ENCODE measurements around the gene MYLK2. TPM values are rescaled to one million over a fixed set of nuclear protein-coding genes. Genes with fewer than 3 reads are reported as not detected.

MYLK2 gene
- polyA plus RNA-seq, 1 donor from 2014 or later: 0.22 TPM

DNA sequence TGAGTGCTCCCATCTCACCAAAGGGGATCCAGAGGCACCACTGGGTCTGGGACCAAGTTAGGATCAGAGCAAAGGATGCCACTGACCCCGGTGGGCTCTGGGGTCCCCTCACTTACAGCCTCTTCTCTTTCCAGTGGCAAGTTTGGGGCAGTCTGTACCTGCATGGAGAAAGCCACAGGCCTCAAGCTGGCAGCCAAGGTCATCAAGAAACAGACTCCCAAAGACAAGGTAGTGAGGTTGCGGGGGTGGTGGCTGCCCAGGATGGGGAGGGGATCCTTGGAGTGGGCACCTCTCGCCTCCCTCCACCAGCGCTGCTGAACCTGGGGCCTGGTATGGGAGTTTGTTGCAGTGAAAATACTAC lies 4.9 kb downstream of the MYLK2 start:
- TF ChIP-seq EP300 (conservative IDR thresholded peaks at IDR 0.05; ENCODE audit: poor library complexity, severe bottlenecking): no peak
- TF ChIP-seq SMC3 (conservative IDR thresholded peaks at IDR 0.05; ENCODE audit: poor library complexity): no peak
- no peak for TF ChIP-seq EZH2 (IDR thresholded peaks at IDR 0.05; ENCODE audit: borderline replicate concordance, insufficient read depth, low read length, poor library complexity, severe bottlenecking)
- no peak for TF ChIP-seq RAD21 (conservative IDR thresholded peaks at IDR 0.05)
- no peak for TF ChIP-seq POLR2AphosphoS5 (IDR thresholded peaks at IDR 0.05)
- TF ChIP-seq CTCF (IDR thresholded peaks at IDR 0.05; ENCODE audit: poor library complexity, severe bottlenecking): no peak
- TF ChIP-seq, protein P1, sequence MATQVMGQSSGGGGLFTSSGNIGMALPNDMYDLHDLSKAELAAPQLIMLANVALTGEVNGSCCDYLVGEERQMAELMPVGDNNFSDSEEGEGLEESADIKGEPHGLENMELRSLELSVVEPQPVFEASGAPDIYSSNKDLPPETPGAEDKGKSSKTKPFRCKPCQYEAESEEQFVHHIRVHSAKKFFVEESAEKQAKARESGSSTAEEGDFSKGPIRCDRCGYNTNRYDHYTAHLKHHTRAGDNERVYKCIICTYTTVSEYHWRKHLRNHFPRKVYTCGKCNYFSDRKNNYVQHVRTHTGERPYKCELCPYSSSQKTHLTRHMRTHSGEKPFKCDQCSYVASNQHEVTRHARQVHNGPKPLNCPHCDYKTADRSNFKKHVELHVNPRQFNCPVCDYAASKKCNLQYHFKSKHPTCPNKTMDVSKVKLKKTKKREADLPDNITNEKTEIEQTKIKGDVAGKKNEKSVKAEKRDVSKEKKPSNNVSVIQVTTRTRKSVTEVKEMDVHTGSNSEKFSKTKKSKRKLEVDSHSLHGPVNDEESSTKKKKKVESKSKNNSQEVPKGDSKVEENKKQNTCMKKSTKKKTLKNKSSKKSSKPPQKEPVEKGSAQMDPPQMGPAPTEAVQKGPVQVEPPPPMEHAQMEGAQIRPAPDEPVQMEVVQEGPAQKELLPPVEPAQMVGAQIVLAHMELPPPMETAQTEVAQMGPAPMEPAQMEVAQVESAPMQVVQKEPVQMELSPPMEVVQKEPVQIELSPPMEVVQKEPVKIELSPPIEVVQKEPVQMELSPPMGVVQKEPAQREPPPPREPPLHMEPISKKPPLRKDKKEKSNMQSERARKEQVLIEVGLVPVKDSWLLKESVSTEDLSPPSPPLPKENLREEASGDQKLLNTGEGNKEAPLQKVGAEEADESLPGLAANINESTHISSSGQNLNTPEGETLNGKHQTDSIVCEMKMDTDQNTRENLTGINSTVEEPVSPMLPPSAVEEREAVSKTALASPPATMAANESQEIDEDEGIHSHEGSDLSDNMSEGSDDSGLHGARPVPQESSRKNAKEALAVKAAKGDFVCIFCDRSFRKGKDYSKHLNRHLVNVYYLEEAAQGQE (IDR thresholded peaks at IDR 0.05; ENCODE audit: borderline replicate concordance): no peak
- no peak for TF ChIP-seq TAF1 (IDR thresholded peaks at IDR 0.05; ENCODE audit: low read depth)
- no peak for TF ChIP-seq MXI1 (conservative IDR thresholded peaks at IDR 0.05; ENCODE audit: poor library complexity, severe bottlenecking)
- H3K79me2 ChIP-seq (replicated peaks; ENCODE audit: insufficient read depth, low read length): no peaks in the 10 kb centered on the region
- H4K20me1 ChIP-seq (ENCODE audit: insufficient read depth): no peaks in the 10 kb centered on the region
- H3K27ac ChIP-seq (ENCODE audit: low read length): no peak overlapping the region
- H3K9me3 ChIP-seq (ENCODE audit: low read length): no peaks in the 10 kb centered on the region
- no peak overlapping the region for H2AFZ ChIP-seq (ENCODE audit: low read depth, low read length)
- H3K4me2 ChIP-seq (ENCODE audit: low read length): no peak overlapping the region
- H3K4me3 ChIP-seq (ENCODE audit: low read length): no peak overlapping the region
- no peak overlapping the region for H3K9ac ChIP-seq (ENCODE audit: low read length)
- no peaks in the 10 kb centered on the region for H3K9me2 ChIP-seq (ENCODE audit: insufficient read depth, low read length)
- H3F3A ChIP-seq (ENCODE audit: insufficient read depth, low read length, poor library complexity, severe bottlenecking): no peaks in the 10 kb centered on the region
- no peaks in the 10 kb centered on the region for H3K36me3 ChIP-seq (ENCODE audit: insufficient read depth, low read length)
- no peaks in the 10 kb centered on the region for H3K27me3 ChIP-seq (ENCODE audit: insufficient read depth, low read depth, low read length)

DNA sequence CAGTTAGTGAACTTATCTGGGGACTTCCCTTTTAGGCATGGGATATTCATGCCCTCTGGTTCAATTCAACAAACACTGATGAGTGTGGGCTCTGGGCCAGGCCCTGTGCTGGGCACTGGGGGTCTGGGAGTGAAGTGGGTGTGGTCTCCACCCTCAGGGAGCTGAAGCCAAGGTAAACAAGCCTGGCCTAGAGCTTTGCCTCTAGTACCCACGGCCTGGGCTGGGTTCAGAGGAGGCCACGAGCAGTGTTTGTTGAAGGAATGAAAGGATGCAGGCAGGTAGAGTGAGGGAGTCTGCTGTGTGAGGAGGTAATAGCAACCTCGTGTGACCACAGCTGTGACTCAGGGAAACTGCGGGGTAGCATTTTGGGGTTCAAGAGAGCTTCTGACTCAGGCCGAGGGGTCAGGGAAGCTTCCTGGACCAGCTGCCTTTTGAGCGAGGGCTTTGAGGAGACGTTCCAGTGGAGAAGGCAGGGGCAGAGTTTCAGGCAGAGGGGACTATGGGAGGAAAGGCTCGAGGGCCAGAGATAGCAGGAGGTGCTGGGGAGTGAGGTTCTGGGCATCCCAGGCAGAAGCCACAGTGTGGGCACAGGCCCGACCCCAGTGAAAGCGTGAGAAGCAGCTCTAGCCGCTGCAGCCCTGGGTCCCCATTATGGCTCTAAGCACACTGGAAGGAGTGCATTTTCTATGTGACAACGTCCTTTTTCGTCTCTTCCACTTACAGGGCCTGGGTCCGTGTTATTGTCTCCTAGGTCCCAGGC lies 5.6 kb downstream of the MYLK2 start:
- H3K36me3 ChIP-seq (ENCODE audit: insufficient read depth, low read length): no peaks in the 10 kb centered on the region
- no peaks in the 10 kb centered on the region for H3K79me2 ChIP-seq (replicated peaks; ENCODE audit: insufficient read depth, low read length)
- no peak for TF ChIP-seq POLR2AphosphoS5 (IDR thresholded peaks at IDR 0.05)
- TF ChIP-seq EZH2 (IDR thresholded peaks at IDR 0.05; ENCODE audit: borderline replicate concordance, insufficient read depth, low read length, poor library complexity, severe bottlenecking): no peak
- TF ChIP-seq EP300 (conservative IDR thresholded peaks at IDR 0.05; ENCODE audit: poor library complexity, severe bottlenecking): no peak
- TF ChIP-seq, protein P1 (IDR thresholded peaks at IDR 0.05; ENCODE audit: borderline replicate concordance): no peak
- TF ChIP-seq TAF1 (IDR thresholded peaks at IDR 0.05; ENCODE audit: low read depth): no peak
- no peak for TF ChIP-seq SMC3 (conservative IDR thresholded peaks at IDR 0.05; ENCODE audit: poor library complexity)
- no peak for TF ChIP-seq MXI1 (conservative IDR thresholded peaks at IDR 0.05; ENCODE audit: poor library complexity, severe bottlenecking)
- no peak for TF ChIP-seq CTCF (IDR thresholded peaks at IDR 0.05; ENCODE audit: poor library complexity, severe bottlenecking)
- TF ChIP-seq RAD21 (conservative IDR thresholded peaks at IDR 0.05): no peak
- no peaks in the 10 kb centered on the region for H3K9me3 ChIP-seq (ENCODE audit: low read length)
- H3F3A ChIP-seq (ENCODE audit: insufficient read depth, low read length, poor library complexity, severe bottlenecking): no peaks in the 10 kb centered on the region
- H3K9me2 ChIP-seq (ENCODE audit: insufficient read depth, low read length): no peaks in the 10 kb centered on the region
- H2AFZ ChIP-seq (ENCODE audit: low read depth, low read length): no peak overlapping the region
- H3K9ac ChIP-seq (ENCODE audit: low read length): no peak overlapping the region
- H4K20me1 ChIP-seq (ENCODE audit: insufficient read depth): no peaks in the 10 kb centered on the region
- no peaks in the 10 kb centered on the region for H3K27me3 ChIP-seq (ENCODE audit: insufficient read depth, low read depth, low read length)
- H3K4me3 ChIP-seq (ENCODE audit: low read length): no peak overlapping the region
- H3K27ac ChIP-seq (ENCODE audit: low read length): no peak overlapping the region
- H3K4me2 ChIP-seq (ENCODE audit: low read length): no peak overlapping the region

Data from neural cell (in vitro differentiated cells).